ENCODE results near the gene KIN.

- TF ChIP-seq POLR2AphosphoS5 (IDR thresholded peaks at IDR 0.05) (no peak), CTCF (IDR thresholded peaks at IDR 0.05) (no peak), POLR2A (IDR thresholded peaks at IDR 0.05) (no peak)
Measured at GRCh38 chr10:7833210-7833609, 45.4 kb upstream of the KIN start.
